T-helper 2 cell treated with Interferon-gamma antibody and Interleukin-4, amounts not matched to agents 5 μg/mL and 100 μg/mL, for 36 hours (primary cell): ENCODE results near the gene ZP3.
"Not testable (repeated sequence)": the region's sequence is repeated elsewhere in the genome, so short reads cannot be mapped to it uniquely, and the experiment has no call there.

Experiments used
- DNase-seq: peaks from one replicate; pipeline ENCODE4 v3.0.0; 2021; ENCODE audit warnings: low spot score
- H3K27ac Mint-ChIP-seq: one replicate; pipeline ENCODE4 v1.8.0; 2021; ENCODE audit warnings: mild to moderate bottlenecking, mixed read lengths
- H3K27me3 Mint-ChIP-seq: one replicate; pipeline ENCODE4 v1.8.0; 2021; ENCODE audit warnings: low read depth, mixed read lengths
- H3K36me3 Mint-ChIP-seq: one replicate; pipeline ENCODE4 v1.8.0; 2021; ENCODE audit warnings: low read depth, mixed read lengths
- H3K4me1 Mint-ChIP-seq: one replicate; pipeline ENCODE4 v1.8.0; 2021; ENCODE audit warnings: low read depth, mixed read lengths
- H3K4me3 Mint-ChIP-seq: one replicate; pipeline ENCODE4 v1.8.0; 2022; ENCODE audit warnings: mild to moderate bottlenecking, moderate library complexity, mixed read lengths
- H3K9me3 Mint-ChIP-seq: one replicate; pipeline ENCODE4 v1.8.0; 2021; ENCODE audit warnings: mixed read lengths

ZP3 gene

GRCh38 chr7:76441792-76442191, 17.0 kb downstream of the ZP3 start:
- H3K4me3 Mint-ChIP-seq, H3K36me3 Mint-ChIP-seq, H3K9me3 Mint-ChIP-seq, DNase-seq, H3K27ac Mint-ChIP-seq, H3K4me1 Mint-ChIP-seq, H3K27me3 Mint-ChIP-seq: not testable (repeated sequence)

- not testable (repeated sequence) for H3K9me3 Mint-ChIP-seq, DNase-seq, H3K27ac Mint-ChIP-seq, H3K27me3 Mint-ChIP-seq, H3K4me1 Mint-ChIP-seq, H3K4me3 Mint-ChIP-seq, H3K36me3 Mint-ChIP-seq
These were observed 18.1 kb downstream of the ZP3 start for GRCh38 chr7:76442664-76443446.

- not testable (repeated sequence) for H3K9me3 Mint-ChIP-seq, H3K27me3 Mint-ChIP-seq, H3K4me1 Mint-ChIP-seq, DNase-seq, H3K36me3 Mint-ChIP-seq
- Mint-ChIP-seq H3K4me3 (peak overlapping the region; percentile 24), H3K27ac (peak overlapping the region; percentile 68)
These were observed 19.1 kb downstream of the ZP3 start for GRCh38 chr7:76443846-76444245.

GRCh38 chr7:76445577-76446008, 20.8 kb downstream of the ZP3 start:
- H3K27ac Mint-ChIP-seq, result peak overlapping the region; percentile 80
- DNase-seq, H3K9me3 Mint-ChIP-seq, H3K27me3 Mint-ChIP-seq, H3K36me3 Mint-ChIP-seq, H3K4me1 Mint-ChIP-seq: not testable (repeated sequence)
- peak overlapping the region; percentile 48 for H3K4me3 Mint-ChIP-seq

GRCh38 chr7:76457017-76457416, 32.3 kb downstream of the ZP3 start:
- H3K27me3 Mint-ChIP-seq, H3K4me1 Mint-ChIP-seq, H3K9me3 Mint-ChIP-seq, H3K36me3 Mint-ChIP-seq, H3K4me3 Mint-ChIP-seq, DNase-seq, H3K27ac Mint-ChIP-seq: not testable (repeated sequence)

- H3K9me3 Mint-ChIP-seq, H3K4me3 Mint-ChIP-seq, DNase-seq, H3K36me3 Mint-ChIP-seq, H3K4me1 Mint-ChIP-seq, H3K27me3 Mint-ChIP-seq, H3K27ac Mint-ChIP-seq: not testable (repeated sequence)
These were observed 33.8 kb downstream of the ZP3 start for GRCh38 chr7:76458504-76458903.

GRCh38 chr7:76460767-76461166, 36.0 kb downstream of the ZP3 start:
- H3K27ac Mint-ChIP-seq, H3K27me3 Mint-ChIP-seq, H3K4me1 Mint-ChIP-seq, H3K4me3 Mint-ChIP-seq, H3K9me3 Mint-ChIP-seq, H3K36me3 Mint-ChIP-seq, DNase-seq: not testable (repeated sequence)

GRCh38 chr7:76461464-76462101, 36.8 kb downstream of the ZP3 start, which contains the start of gene DTX2:
Gene DTX2, plus strand, starts transcription at chr7:76461709. Its CDS starts 18,801 bp downstream, at chr7:76480510.
- not testable (repeated sequence) for H3K9me3 Mint-ChIP-seq, H3K4me1 Mint-ChIP-seq, H3K27me3 Mint-ChIP-seq, H3K36me3 Mint-ChIP-seq
- H3K4me3 Mint-ChIP-seq, result peak within 1 kb of the TSS; percentile 51
- peak within 1 kb of the TSS; percentile 41 for H3K27ac Mint-ChIP-seq
- peak; percentile 56 for DNase-seq

- H3K27ac Mint-ChIP-seq, DNase-seq, H3K36me3 Mint-ChIP-seq, H3K9me3 Mint-ChIP-seq, H3K4me1 Mint-ChIP-seq, H3K27me3 Mint-ChIP-seq, H3K4me3 Mint-ChIP-seq: not testable (repeated sequence)
These were observed 37.6 kb downstream of the ZP3 start for GRCh38 chr7:76462271-76462882.

- H3K27ac Mint-ChIP-seq, DNase-seq, H3K9me3 Mint-ChIP-seq, H3K4me3 Mint-ChIP-seq, H3K36me3 Mint-ChIP-seq, H3K4me1 Mint-ChIP-seq, H3K27me3 Mint-ChIP-seq: not testable (repeated sequence)
These were observed 40.2 kb downstream of the ZP3 start for GRCh38 chr7:76464959-76465358.

- not testable (repeated sequence) for H3K27ac Mint-ChIP-seq, H3K9me3 Mint-ChIP-seq, H3K4me1 Mint-ChIP-seq, H3K27me3 Mint-ChIP-seq, H3K36me3 Mint-ChIP-seq, DNase-seq, H3K4me3 Mint-ChIP-seq
These were observed 41.2 kb downstream of the ZP3 start for GRCh38 chr7:76465950-76466349.

GRCh38 chr7:76467743-76468404, 43.1 kb downstream of the ZP3 start:
- H3K9me3 Mint-ChIP-seq, H3K36me3 Mint-ChIP-seq, DNase-seq, H3K27ac Mint-ChIP-seq, H3K27me3 Mint-ChIP-seq, H3K4me3 Mint-ChIP-seq, H3K4me1 Mint-ChIP-seq: not testable (repeated sequence)

GRCh38 chr7:76471556-76472221, 46.9 kb downstream of the ZP3 start:
- H3K9me3 Mint-ChIP-seq, DNase-seq, H3K4me1 Mint-ChIP-seq, H3K36me3 Mint-ChIP-seq, H3K4me3 Mint-ChIP-seq, H3K27ac Mint-ChIP-seq, H3K27me3 Mint-ChIP-seq: not testable (repeated sequence)

- H3K9me3 Mint-ChIP-seq, H3K27me3 Mint-ChIP-seq, DNase-seq, H3K27ac Mint-ChIP-seq, H3K4me3 Mint-ChIP-seq, H3K4me1 Mint-ChIP-seq, H3K36me3 Mint-ChIP-seq: not testable (repeated sequence)
These were observed 48.3 kb downstream of the ZP3 start for GRCh38 chr7:76473097-76473496.
